SK-N-SH treated with all-trans-retinoic acid at 6 μM for 48 hours (cell line): ENCODE measurements around the gene CNOT6L.

ENCODE experiments used
- ATAC-seq: fragments of 200-7000 bp; cut with Tn5 transposase; 3 replicates; pipeline ENCODE4 v1.9.1; 2020; ENCODE audit warnings: mild to moderate bottlenecking, moderate library complexity
- ARNTL ChIP-seq: fragments of 450-650 bp; formaldehyde crosslinking; IDR thresholded peaks from 2 replicates; pipeline ENCODE4 v1.5.0; 2020; ENCODE audit warnings: low read depth, mild to moderate bottlenecking, moderate library complexity, borderline replicate concordance
- BACH2 ChIP-seq: fragments of 250-450 bp; sonication (Bioruptor Pico); IDR thresholded peaks from 2 replicates; pipeline ENCODE4 v1.9.0; 2021; ENCODE audit warnings: mild to moderate bottlenecking, borderline replicate concordance
- CSDC2 ChIP-seq: fragments of 250-450 bp; sonication (Bioruptor Pico); IDR thresholded peaks from 2 replicates; pipeline ENCODE4 v1.5.0; 2020; ENCODE audit warnings: mild to moderate bottlenecking, moderate library complexity
- GLIS3 ChIP-seq: fragments of 250-450 bp; sonication (Bioruptor Pico); IDR thresholded peaks from 2 replicates; pipeline ENCODE4 v1.5.0; 2020; ENCODE audit warnings: mild to moderate bottlenecking, moderate library complexity
- OSR1 ChIP-seq: fragments of 250-450 bp; sonication (Bioruptor Pico); IDR thresholded peaks from 2 replicates; pipeline ENCODE4 v1.8.0; 2022; ENCODE audit warnings: moderate library complexity, mild to moderate bottlenecking, inconsistent platforms
- PPARA ChIP-seq: fragments of 250-450 bp; sonication (Bioruptor Pico); IDR thresholded peaks from 2 replicates; pipeline ENCODE4 v1.5.0; 2020; ENCODE audit warnings: mild to moderate bottlenecking, borderline replicate concordance
- RARB ChIP-seq: fragments of 250-450 bp; sonication (Bioruptor Pico); IDR thresholded peaks from 2 replicates; pipeline ENCODE4 v1.8.0; 2021; ENCODE audit warnings: mild to moderate bottlenecking, moderate library complexity
- SNAI2 ChIP-seq: fragments of 250-450 bp; sonication (Bioruptor Pico); IDR thresholded peaks from 2 replicates; pipeline ENCODE4 v1.5.0; 2020; ENCODE audit warnings: mild to moderate bottlenecking, moderate library complexity
- TCF4 ChIP-seq: fragments of 250-450 bp; sonication (Bioruptor Pico); IDR thresholded peaks from 2 replicates; pipeline ENCODE4 v1.8.0; 2021; ENCODE audit warnings: mild to moderate bottlenecking, moderate library complexity, borderline replicate concordance
- TOX ChIP-seq: fragments of 250-450 bp; sonication (Bioruptor Pico); IDR thresholded peaks from 2 replicates; pipeline ENCODE4 v1.8.0; 2021; ENCODE audit warnings: mild to moderate bottlenecking, moderate library complexity, borderline replicate concordance
- ZC3H10 ChIP-seq: fragments of 250-450 bp; sonication (Bioruptor Pico); IDR thresholded peaks from 2 replicates; pipeline ENCODE4 v1.5.1; 2021; ENCODE audit warnings: mild to moderate bottlenecking, moderate library complexity
- ZFP3 ChIP-seq: fragments of 250-450 bp; sonication (Bioruptor Pico); IDR thresholded peaks from 2 replicates; pipeline ENCODE4 v1.5.0; 2020; ENCODE audit warnings: mild to moderate bottlenecking, moderate library complexity
- ZFP30 ChIP-seq: fragments of 450-650 bp; formaldehyde crosslinking; IDR thresholded peaks from 2 replicates; pipeline ENCODE4 v1.5.0; 2022; ENCODE audit warnings: mild to moderate bottlenecking, moderate library complexity
- ZNF565 ChIP-seq: fragments of 450-650 bp; formaldehyde crosslinking; conservative IDR thresholded peaks from 2 replicates; pipeline ENCODE4 v1.5.0; 2020; ENCODE audit warnings: low read depth, mild to moderate bottlenecking, moderate library complexity
- ZNF70 ChIP-seq: fragments of 450-650 bp; formaldehyde crosslinking; IDR thresholded peaks from 2 replicates; pipeline ENCODE4 v1.5.0; 2020; ENCODE audit warnings: mild to moderate bottlenecking, moderate library complexity
- ZNF8 ChIP-seq: fragments of 450-650 bp; formaldehyde crosslinking; IDR thresholded peaks from 2 replicates; pipeline ENCODE4 v1.5.0; 2020; ENCODE audit warnings: mild to moderate bottlenecking, moderate library complexity
- TF ChIP-seq, protein P1 (sequence below): fragments of 250-450 bp; sonication (Bioruptor Pico); IDR thresholded peaks from 2 replicates; pipeline ENCODE4 v1.5.0; 2020; ENCODE audit warnings: mild to moderate bottlenecking, moderate library complexity
- TF ChIP-seq, protein P2 (sequence below): fragments of 250-450 bp; sonication (Bioruptor Pico); IDR thresholded peaks from 2 replicates; pipeline ENCODE4 v1.8.0; 2021; ENCODE audit warnings: low read depth, mild to moderate bottlenecking, moderate library complexity, borderline replicate concordance
- TF ChIP-seq, protein P3 (sequence below): fragments of 250-450 bp; sonication (Bioruptor Pico); IDR thresholded peaks from 2 replicates; pipeline ENCODE4 v1.5.1; 2021; ENCODE audit warnings: mild to moderate bottlenecking, moderate library complexity

The CNOT6L gene

DNA sequence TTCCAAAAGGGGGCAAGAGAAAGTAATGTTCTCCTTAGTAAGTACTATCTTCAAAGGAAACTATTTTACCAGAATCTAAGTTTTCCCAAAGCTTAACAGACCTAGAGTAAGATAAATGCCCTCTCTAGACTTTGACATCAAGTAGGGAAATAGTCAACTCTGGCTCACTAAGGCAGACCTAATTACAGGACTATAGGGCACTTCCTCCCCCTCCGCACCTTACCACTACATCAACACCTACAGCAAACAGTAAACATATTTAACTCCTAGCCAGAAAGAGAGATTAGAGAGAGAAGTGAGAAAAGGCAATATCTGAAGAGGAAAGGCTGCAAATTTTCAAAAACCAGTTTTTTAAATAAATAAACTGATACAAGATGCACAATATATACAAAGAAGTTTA is 60.4 kb downstream of the CNOT6L start:
- ATAC-seq: no peak

DNA sequence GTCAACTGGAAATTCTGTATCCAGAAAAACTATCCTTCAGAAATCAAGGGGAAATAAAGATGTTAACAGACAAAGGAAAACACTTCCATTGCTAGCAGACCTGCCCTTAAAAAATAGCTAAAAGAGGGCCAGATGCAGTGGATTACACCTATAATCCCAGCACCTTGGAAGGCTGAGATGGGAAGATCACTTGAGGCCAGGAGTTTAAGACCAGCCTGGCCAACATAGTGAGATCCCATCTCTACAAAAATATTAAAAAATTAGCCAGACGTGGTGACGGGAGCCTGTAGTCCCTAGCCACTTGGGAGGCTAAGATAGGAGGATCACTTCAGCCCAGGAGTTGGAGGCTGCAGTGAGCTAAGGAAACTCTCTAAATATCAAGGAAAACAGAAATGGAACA is 67.4 kb downstream of the CNOT6L start:
- no peak for ATAC-seq
- TF ChIP-seq ZNF70 (no peak), CSDC2 (CRISPR knock-in tag) (no peak)
- TF ChIP-seq, all 23 proteins: peak for 0

More for the DNA sequence above, 60.4 kb downstream of the CNOT6L start:
- TF ChIP-seq PPARA (CRISPR knock-in tag) (no peak), ZNF70 (no peak), ZFP30 (CRISPR knock-in tag) (no peak), ARNTL (CRISPR knock-in tag) (no peak), TCF4 (CRISPR knock-in tag) (no peak), CSDC2 (CRISPR knock-in tag) (no peak), GLIS3 (CRISPR knock-in tag) (no peak), ZFP3 (CRISPR knock-in tag) (no peak), ZNF565 (CRISPR knock-in tag) (no peak), OSR1 (CRISPR knock-in tag) (no peak), RARB (no peak), SNAI2 (CRISPR knock-in tag) (no peak)
- TF ChIP-seq, protein P1, sequence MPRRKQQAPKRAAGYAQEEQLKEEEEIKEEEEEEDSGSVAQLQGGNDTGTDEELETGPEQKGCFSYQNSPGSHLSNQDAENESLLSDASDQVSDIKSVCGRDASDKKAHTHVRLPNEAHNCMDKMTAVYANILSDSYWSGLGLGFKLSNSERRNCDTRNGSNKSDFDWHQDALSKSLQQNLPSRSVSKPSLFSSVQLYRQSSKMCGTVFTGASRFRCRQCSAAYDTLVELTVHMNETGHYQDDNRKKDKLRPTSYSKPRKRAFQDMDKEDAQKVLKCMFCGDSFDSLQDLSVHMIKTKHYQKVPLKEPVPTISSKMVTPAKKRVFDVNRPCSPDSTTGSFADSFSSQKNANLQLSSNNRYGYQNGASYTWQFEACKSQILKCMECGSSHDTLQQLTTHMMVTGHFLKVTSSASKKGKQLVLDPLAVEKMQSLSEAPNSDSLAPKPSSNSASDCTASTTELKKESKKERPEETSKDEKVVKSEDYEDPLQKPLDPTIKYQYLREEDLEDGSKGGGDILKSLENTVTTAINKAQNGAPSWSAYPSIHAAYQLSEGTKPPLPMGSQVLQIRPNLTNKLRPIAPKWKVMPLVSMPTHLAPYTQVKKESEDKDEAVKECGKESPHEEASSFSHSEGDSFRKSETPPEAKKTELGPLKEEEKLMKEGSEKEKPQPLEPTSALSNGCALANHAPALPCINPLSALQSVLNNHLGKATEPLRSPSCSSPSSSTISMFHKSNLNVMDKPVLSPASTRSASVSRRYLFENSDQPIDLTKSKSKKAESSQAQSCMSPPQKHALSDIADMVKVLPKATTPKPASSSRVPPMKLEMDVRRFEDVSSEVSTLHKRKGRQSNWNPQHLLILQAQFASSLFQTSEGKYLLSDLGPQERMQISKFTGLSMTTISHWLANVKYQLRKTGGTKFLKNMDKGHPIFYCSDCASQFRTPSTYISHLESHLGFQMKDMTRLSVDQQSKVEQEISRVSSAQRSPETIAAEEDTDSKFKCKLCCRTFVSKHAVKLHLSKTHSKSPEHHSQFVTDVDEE: no peak
- TF ChIP-seq, protein P2, sequence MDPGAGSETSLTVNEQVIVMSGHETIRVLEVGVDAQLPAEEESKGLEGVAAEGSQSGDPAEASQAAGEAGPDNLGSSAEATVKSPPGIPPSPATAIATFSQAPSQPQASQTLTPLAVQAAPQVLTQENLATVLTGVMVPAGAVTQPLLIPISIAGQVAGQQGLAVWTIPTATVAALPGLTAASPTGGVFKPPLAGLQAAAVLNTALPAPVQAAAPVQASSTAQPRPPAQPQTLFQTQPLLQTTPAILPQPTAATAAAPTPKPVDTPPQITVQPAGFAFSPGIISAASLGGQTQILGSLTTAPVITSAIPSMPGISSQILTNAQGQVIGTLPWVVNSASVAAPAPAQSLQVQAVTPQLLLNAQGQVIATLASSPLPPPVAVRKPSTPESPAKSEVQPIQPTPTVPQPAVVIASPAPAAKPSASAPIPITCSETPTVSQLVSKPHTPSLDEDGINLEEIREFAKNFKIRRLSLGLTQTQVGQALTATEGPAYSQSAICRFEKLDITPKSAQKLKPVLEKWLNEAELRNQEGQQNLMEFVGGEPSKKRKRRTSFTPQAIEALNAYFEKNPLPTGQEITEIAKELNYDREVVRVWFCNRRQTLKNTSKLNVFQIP (CRISPR knock-in tag): no peak
- TF ChIP-seq, protein P3, sequence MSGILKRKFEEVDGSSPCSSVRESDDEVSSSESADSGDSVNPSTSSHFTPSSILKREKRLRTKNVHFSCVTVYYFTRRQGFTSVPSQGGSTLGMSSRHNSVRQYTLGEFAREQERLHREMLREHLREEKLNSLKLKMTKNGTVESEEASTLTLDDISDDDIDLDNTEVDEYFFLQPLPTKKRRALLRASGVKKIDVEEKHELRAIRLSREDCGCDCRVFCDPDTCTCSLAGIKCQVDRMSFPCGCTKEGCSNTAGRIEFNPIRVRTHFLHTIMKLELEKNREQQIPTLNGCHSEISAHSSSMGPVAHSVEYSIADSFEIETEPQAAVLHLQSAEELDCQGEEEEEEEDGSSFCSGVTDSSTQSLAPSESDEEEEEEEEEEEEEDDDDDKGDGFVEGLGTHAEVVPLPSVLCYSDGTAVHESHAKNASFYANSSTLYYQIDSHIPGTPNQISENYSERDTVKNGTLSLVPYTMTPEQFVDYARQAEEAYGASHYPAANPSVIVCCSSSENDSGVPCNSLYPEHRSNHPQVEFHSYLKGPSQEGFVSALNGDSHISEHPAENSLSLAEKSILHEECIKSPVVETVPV (CRISPR knock-in tag): no peak

DNA sequence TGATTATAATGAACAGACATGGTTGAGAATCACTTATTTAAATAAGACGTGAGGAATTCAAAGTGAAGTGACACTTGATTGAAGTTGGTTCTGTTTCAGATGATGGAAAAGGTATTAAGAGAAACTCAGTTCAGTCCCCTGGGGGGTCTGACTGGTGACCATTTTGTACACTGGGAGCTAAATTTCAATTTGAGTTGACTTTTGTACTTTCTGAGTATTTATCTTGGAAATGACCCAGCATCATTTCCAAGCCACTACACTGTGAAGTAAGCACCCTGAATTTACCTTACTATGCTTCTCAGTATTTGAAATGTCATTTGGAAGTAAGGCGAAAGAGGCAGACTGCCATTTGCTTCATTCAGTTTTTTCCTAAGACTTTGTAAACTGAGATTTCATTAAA is 73.4 kb downstream of the CNOT6L start:
- ATAC-seq: no peak
- TF ChIP-seq CSDC2 (CRISPR knock-in tag) (no peak), GLIS3 (CRISPR knock-in tag) (no peak)
- TF ChIP-seq, protein P1: no peak

DNA sequence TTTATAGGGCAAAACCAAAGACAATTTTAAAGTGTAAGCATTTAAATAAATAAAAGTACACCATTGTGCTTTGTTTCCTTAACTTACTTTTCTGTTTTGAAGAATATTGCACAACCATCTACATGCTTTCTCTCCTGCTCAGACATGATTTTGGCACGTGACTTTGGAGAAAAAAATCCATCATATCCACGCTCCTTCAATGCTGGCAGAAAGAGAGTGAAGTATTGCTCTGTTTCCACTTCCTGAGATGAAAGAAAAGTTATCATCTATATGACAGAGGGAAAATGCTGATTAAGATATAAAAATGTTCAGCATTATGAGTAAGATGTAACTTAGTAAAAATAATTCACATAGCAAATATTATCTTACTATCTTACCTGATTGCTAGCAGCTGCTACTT is 77.1 kb downstream of the CNOT6L start:
- no peak for TF ChIP-seq ZNF565 (CRISPR knock-in tag)
- no peak for TF ChIP-seq ZC3H10
- no peak for TF ChIP-seq OSR1 (CRISPR knock-in tag)
- TF ChIP-seq RARB: no peak
- TF ChIP-seq, protein P3 (CRISPR knock-in tag): no peak
- no peak for TF ChIP-seq BACH2 (CRISPR knock-in tag)
- TF ChIP-seq ZFP3 (CRISPR knock-in tag): no peak
- no peak for TF ChIP-seq CSDC2 (CRISPR knock-in tag)
- no peak for TF ChIP-seq TCF4 (CRISPR knock-in tag)
- no peak for TF ChIP-seq TOX (CRISPR knock-in tag)
- no peak for TF ChIP-seq ZNF8 (CRISPR knock-in tag)
- no peak for ATAC-seq
